Osteoblast (primary cell): ENCODE results near the gene GRB10. TPM values are rescaled to one million over a fixed set of nuclear protein-coding genes. Genes with fewer than 3 reads are reported as not detected.
"Not testable (repeated sequence)": the region's sequence is repeated elsewhere in the genome, so short reads cannot be mapped to it uniquely, and the experiment has no call there.

ENCODE experiments used
- DNase-seq: peaks from one replicate; pipeline ENCODE4 v3.0.0; 2011; ENCODE audit warnings: low spot score, mixed read lengths; ENCODE audit not compliant: insufficient read length; ENCODE audit errors: missing footprints
- H2AFZ ChIP-seq: 2 replicates; pipeline ENCODE4 v1.6.0; 2011; ENCODE audit warnings: mild to moderate bottlenecking, low read length
- H3K27ac ChIP-seq: 2 replicates; pipeline ENCODE4 v1.5.1; 2011; ENCODE audit warnings: mild to moderate bottlenecking, low read depth, low read length, moderate library complexity
- H3K27me3 ChIP-seq: 2 replicates; pipeline ENCODE4 v1.6.0; 2012; ENCODE audit warnings: mild to moderate bottlenecking, control low read depth, inconsistent platforms, low read length, moderate library complexity; ENCODE audit not compliant: insufficient read depth
- H3K36me3 ChIP-seq: 2 replicates; pipeline ENCODE4 v1.5.1; 2011; ENCODE audit warnings: mild to moderate bottlenecking, low read length, control low read depth, moderate library complexity; ENCODE audit not compliant: insufficient read depth
- H3K4me1 ChIP-seq: 2 replicates; pipeline ENCODE4 v1.5.1; 2011; ENCODE audit warnings: mild to moderate bottlenecking, low read length, control low read depth, moderate library complexity; ENCODE audit not compliant: insufficient read depth
- H3K4me2 ChIP-seq: 2 replicates; pipeline ENCODE4 v1.6.0; 2011; ENCODE audit warnings: mild to moderate bottlenecking, low read length; ENCODE audit not compliant: insufficient read depth
- H3K4me3 ChIP-seq: fragments of 200-600 bp; sonication (generic); 3 replicates; pipeline ENCODE4 v1.5.1; 2012; ENCODE audit warnings: mild to moderate bottlenecking, low read length, inconsistent platforms; ENCODE audit not compliant: insufficient read depth
- H3K79me2 ChIP-seq: 2 replicates; pipeline ENCODE4 v1.6.0; 2012; ENCODE audit warnings: mild to moderate bottlenecking, low read length, control low read depth, inconsistent platforms; ENCODE audit not compliant: insufficient read depth
- H3K9me3 ChIP-seq: 2 replicates; pipeline ENCODE4 v1.5.1; 2011; ENCODE audit warnings: low read depth, low read length, control low read depth
- H4K20me1 ChIP-seq: 2 replicates; pipeline ENCODE4 v1.6.0; 2012; ENCODE audit warnings: mild to moderate bottlenecking, low read length, control low read depth; ENCODE audit not compliant: insufficient read depth
- total RNA-seq: library from RNA; depleted of rRNA; stranded (reverse); fragments of >200 nt; gene quantifications from 2 replicates; pipeline ENCODE4 v1.2.3, GENCODE V29; 2012
- TF ChIP-seq, protein P1 (sequence below): IDR thresholded peaks from 2 replicates; pipeline ENCODE4 v1.5.1; 2011; ENCODE audit warnings: mild to moderate bottlenecking, low read depth, low read length, moderate library complexity; ENCODE audit errors: extremely low read depth

Gene GRB10
- total RNA-seq, 1 donor: 62.6 TPM

DNA sequence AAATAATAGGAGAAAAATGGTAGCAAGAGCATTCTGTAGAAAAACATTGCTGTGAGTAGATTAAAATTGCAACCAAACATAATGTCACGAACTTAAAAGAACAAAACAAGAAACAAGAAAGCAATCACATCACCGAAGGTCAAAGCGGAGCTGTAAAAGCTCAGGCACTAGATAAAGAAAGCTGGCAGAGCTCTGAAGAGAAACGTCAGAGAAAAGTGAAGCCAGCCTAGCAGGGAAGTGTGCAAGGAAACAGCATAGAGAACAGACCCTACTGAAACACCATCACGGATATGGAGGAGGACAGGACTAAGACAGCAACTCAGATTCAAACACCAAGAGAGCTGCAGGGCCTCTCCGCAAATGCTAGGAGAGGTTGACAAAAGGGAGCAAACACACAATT lies 195.0 kb downstream of the GRB10 start:
- peaks cover 7% of the 10 kb centered on the region for H3K36me3 ChIP-seq
- no peak overlapping the region for H3K27ac ChIP-seq
- H3K9me3 ChIP-seq: no peaks in the 10 kb centered on the region
- H3K27me3 ChIP-seq: no peaks in the 10 kb centered on the region
- H3K4me1 ChIP-seq: no peaks in the 10 kb centered on the region
- no peak overlapping the region for H3K4me2 ChIP-seq
- H3K4me3 ChIP-seq: no peak overlapping the region
- no peaks in the 10 kb centered on the region for H4K20me1 ChIP-seq
- TF ChIP-seq, protein P1, sequence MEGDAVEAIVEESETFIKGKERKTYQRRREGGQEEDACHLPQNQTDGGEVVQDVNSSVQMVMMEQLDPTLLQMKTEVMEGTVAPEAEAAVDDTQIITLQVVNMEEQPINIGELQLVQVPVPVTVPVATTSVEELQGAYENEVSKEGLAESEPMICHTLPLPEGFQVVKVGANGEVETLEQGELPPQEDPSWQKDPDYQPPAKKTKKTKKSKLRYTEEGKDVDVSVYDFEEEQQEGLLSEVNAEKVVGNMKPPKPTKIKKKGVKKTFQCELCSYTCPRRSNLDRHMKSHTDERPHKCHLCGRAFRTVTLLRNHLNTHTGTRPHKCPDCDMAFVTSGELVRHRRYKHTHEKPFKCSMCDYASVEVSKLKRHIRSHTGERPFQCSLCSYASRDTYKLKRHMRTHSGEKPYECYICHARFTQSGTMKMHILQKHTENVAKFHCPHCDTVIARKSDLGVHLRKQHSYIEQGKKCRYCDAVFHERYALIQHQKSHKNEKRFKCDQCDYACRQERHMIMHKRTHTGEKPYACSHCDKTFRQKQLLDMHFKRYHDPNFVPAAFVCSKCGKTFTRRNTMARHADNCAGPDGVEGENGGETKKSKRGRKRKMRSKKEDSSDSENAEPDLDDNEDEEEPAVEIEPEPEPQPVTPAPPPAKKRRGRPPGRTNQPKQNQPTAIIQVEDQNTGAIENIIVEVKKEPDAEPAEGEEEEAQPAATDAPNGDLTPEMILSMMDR: no peak
- no peak for DNase-seq
- no peaks in the 10 kb centered on the region for H3K79me2 ChIP-seq
- H2AFZ ChIP-seq: no peak overlapping the region

DNA sequence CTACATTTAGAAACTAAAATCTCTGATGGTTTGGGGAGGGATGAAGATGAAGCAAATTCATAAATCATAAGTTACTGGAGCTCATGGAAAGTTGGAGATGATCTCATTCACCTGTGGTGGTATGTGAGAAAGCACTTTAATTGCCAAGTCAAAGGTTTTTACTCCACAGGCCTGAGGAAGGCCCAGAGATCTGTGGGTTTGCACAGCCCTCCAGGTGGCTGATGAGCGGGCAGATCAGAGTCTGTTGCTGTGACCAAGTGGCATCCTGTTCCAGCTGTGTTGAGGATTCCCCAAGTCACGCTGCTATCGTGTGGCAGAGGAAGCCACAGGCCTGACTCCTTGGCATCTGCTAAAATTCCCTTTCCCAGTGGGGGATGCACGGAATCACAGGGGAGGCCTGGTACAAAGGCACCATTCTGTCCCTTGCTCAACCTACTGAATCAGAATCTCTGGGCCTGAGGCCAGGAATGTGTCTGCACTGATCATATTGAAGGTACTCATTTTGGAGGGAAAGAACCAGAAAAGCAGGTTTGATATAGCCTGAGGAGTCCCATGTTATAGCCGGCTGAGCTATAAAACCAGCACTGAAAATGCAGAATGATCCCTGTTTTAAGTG lies 197.8 kb downstream of the GRB10 start:
- Histone ChIP-seq H3K9me3 (no peaks in the 10 kb centered on the region), H3K4me2 (no peak overlapping the region), H3K27me3 (no peaks in the 10 kb centered on the region), H3K4me3 (no peak overlapping the region), H3K36me3 (no peaks in the 10 kb centered on the region), H3K4me1 (no peaks in the 10 kb centered on the region), H2AFZ (no peak overlapping the region), H3K79me2 (no peaks in the 10 kb centered on the region), H4K20me1 (no peaks in the 10 kb centered on the region), H3K27ac (no peak overlapping the region)
- TF ChIP-seq, protein P1: no peak
- no peak for DNase-seq

DNA sequence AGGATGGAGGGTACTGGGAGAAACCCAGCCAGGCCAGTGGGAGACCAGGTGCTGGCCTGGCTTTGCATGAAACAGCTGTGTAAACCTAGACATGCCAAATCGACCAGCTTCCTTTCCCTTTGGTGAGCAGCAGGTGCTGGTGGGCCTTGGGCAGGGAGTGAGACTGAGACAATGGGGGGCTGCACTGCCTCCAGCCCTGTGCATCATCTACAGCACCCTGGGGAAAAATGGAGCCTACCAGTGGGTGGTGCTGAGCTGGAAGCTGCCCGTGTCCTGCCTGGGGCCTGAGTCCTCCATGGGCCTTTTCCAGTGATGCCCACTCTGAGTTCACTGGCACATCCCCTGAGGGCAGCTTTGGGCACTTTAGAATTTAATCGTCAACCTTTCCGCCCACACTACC lies 198.3 kb downstream of the GRB10 start:
- Histone ChIP-seq H3K4me2 (no peak overlapping the region), H3K27me3 (no peaks in the 10 kb centered on the region), H2AFZ (no peak overlapping the region), H3K27ac (no peak overlapping the region), H3K79me2 (no peaks in the 10 kb centered on the region), H3K36me3 (no peaks in the 10 kb centered on the region), H3K4me3 (no peak overlapping the region), H4K20me1 (no peaks in the 10 kb centered on the region), H3K4me1 (no peaks in the 10 kb centered on the region), H3K9me3 (no peaks in the 10 kb centered on the region)
- TF ChIP-seq, protein P1: no peak
- DNase-seq: no peak

DNA sequence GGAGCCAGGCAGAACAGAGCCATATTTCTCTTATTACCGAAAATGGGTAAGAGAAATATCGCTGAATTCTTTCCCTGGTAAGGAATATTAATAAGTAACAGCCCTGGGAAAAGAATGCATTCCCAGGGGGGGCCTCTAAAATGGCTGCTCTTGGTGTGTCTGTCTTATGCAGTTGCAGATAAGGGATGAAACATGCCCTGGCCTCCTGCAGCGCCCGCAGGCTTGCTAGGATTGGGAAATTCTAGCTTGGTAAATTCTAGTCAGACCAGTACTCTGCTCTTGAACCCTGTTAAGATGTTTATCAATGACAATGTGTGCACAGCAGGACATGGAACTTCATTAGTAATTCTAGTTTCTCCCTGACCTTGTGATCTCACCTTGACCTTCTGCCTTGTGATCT lies 199.4 kb downstream of the GRB10 start:
- H3K9me3 ChIP-seq, H3K27ac ChIP-seq, H3K36me3 ChIP-seq, H3K4me2 ChIP-seq, H3K4me3 ChIP-seq, H3K4me1 ChIP-seq, H3K27me3 ChIP-seq, H2AFZ ChIP-seq, H3K79me2 ChIP-seq, DNase-seq, H4K20me1 ChIP-seq: not testable (repeated sequence)

DNA sequence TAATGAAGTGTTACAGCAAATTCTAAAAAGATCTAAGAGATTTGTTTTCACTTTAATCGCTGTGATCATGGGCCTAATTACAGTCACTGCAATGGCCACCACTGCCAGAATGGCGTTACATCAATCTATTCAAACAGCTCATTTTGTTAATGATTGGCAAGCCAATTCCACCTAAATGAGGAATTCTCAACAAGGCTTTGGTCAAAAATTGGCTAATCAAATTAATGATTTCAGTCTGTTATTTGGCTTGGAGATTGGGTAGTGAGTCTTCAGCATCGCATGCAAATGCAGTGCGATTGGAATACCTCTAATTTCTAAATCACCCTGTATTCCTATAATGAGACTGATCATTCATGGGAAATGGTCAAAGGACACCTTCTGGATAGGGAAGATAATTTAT lies 200.4 kb downstream of the GRB10 start:
- not testable (repeated sequence) for H3K27ac ChIP-seq, H4K20me1 ChIP-seq, H3K27me3 ChIP-seq, DNase-seq, H3K36me3 ChIP-seq, H3K4me1 ChIP-seq, H3K79me2 ChIP-seq, H3K4me3 ChIP-seq, H3K4me2 ChIP-seq, H2AFZ ChIP-seq, H3K9me3 ChIP-seq

DNA sequence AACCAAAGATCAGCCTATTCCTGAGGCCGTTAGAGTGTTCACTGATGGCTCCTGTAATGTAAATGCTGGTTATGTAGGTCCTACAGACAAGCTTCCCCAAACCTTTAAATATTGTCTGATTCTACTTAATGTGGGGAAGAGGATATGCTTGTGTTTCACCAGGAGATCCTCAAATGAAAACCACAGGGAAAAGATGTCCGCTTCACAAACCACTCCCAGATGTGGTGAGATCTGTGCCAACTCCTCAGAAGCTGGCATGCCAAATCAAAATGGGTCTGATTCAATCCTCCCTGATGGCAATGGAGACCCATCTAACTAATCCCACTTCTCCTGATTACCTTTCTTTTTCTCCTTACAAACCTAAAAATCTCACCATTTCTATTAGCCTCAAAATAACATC lies 202.0 kb downstream of the GRB10 start:
- DNase-seq, H3K36me3 ChIP-seq, H3K4me1 ChIP-seq, H3K4me2 ChIP-seq, H3K27me3 ChIP-seq, H3K79me2 ChIP-seq, H3K9me3 ChIP-seq, H3K4me3 ChIP-seq, H4K20me1 ChIP-seq, H3K27ac ChIP-seq, H2AFZ ChIP-seq: not testable (repeated sequence)
